ENCODE results near the gene HDAC4.

The HDAC4 gene

GRCh38 chr2:239075918-239076758 is 324.7 kb downstream of the HDAC4 start:
- Histone ChIP-seq H3K4me1 (ENCODE audit: control insufficient read depth, insufficient read depth, low read length) (no peaks in the 10 kb centered on the region), H3K4me3 (ENCODE audit: low read depth, low read length) (no peak overlapping the region), H3K27ac (ENCODE audit: extremely low read depth, low read depth, low read length) (no peak overlapping the region), H3K9me3 (ENCODE audit: control insufficient read depth, insufficient read depth, low read depth, low read length) (no peaks in the 10 kb centered on the region), H3K36me3 (ENCODE audit: control insufficient read depth in 2 of 2, insufficient read depth in 1 of 2, low read length in 2 of 2) (peaks cover 0 to 12% of the 10 kb centered on the region in 2 experiments; a peak in 1 of 3 replicates)
- ChIA-PET CTCF (no interaction called here), POLR2A (no interaction called here)
- no peak for TF ChIP-seq ZNF223 (tag by site-specific recombination; IDR thresholded peaks at IDR 0.05)
- no peak for TF ChIP-seq ZNF174 (tag by site-specific recombination; IDR thresholded peaks at IDR 0.05)

- no peak overlapping the region for H3K27ac ChIP-seq (ENCODE audit: extremely low read depth, low read depth, low read length)
- ChIA-PET POLR2A (no interaction called here), CTCF (no interaction called here)
Observed at GRCh38 chr2:239073745-239074530, 326.9 kb downstream of the HDAC4 start.

GRCh38 chr2:239073270-239073669 is 327.6 kb downstream of the HDAC4 start:
- Histone ChIP-seq H3K27ac (ENCODE audit: extremely low read depth, low read depth, low read length) (no peak overlapping the region), H3K9me3 (ENCODE audit: control insufficient read depth, insufficient read depth, low read depth, low read length) (no peaks in the 10 kb centered on the region), H3K36me3 (ENCODE audit: control insufficient read depth in 2 of 2, insufficient read depth in 1 of 2, low read length in 2 of 2) (peaks cover 0 to 7% of the 10 kb centered on the region in 2 experiments; a peak in 1 of 3 replicates), H3K4me3 (ENCODE audit: low read depth, low read length) (no peak overlapping the region), H3K4me1 (ENCODE audit: control insufficient read depth, insufficient read depth, low read length) (no peaks in the 10 kb centered on the region)
- POLR2A ChIA-PET, result no interaction called here
- CTCF ChIA-PET, result no interaction called here
- no peak for TF ChIP-seq ZXDB (tag by site-specific recombination; IDR thresholded peaks at IDR 0.05)
- TF ChIP-seq HIC1 (tag by site-specific recombination; IDR thresholded peaks at IDR 0.05), result no peak
- no peak for TF ChIP-seq ZNF280C (tag by site-specific recombination; IDR thresholded peaks at IDR 0.05)
- TF ChIP-seq YY1 (tag by site-specific recombination; IDR thresholded peaks at IDR 0.05), result no peak
- TF ChIP-seq ZNF521 (tag by site-specific recombination; IDR thresholded peaks at IDR 0.05), result no peak
- no peak for TF ChIP-seq GLIS1 (tag by site-specific recombination; IDR thresholded peaks at IDR 0.05)
- no peak for TF ChIP-seq ZNF157 (tag by site-specific recombination; IDR thresholded peaks at IDR 0.05)
- no peak for TF ChIP-seq ZBTB21 (tag by site-specific recombination; IDR thresholded peaks at IDR 0.05)
- TF ChIP-seq ZNF530 (tag by site-specific recombination; IDR thresholded peaks at IDR 0.05; ENCODE audit: low read depth), result no peak
- TF ChIP-seq ZNF843 (tag by site-specific recombination; IDR thresholded peaks at IDR 0.05), result no peak
- TF ChIP-seq SP3 (tag by site-specific recombination; IDR thresholded peaks at IDR 0.05), result no peak

More at GRCh38 chr2:239073745-239074530, 326.9 kb downstream of the HDAC4 start:
- H3K4me1 ChIP-seq (ENCODE audit: control insufficient read depth, insufficient read depth, low read length), result no peaks in the 10 kb centered on the region
- H3K9me3 ChIP-seq (ENCODE audit: control insufficient read depth, insufficient read depth, low read depth, low read length), result no peaks in the 10 kb centered on the region
- peaks cover 0 to 7% of the 10 kb centered on the region in 2 experiments; a peak in 1 of 3 replicates for H3K36me3 ChIP-seq (ENCODE audit: control insufficient read depth in 2 of 2, insufficient read depth in 1 of 2, low read length in 2 of 2)
- H3K4me3 ChIP-seq (ENCODE audit: low read depth, low read length), result no peak overlapping the region
- TF ChIP-seq SCRT1 (tag by site-specific recombination; IDR thresholded peaks at IDR 0.05; ENCODE audit: borderline replicate concordance), result no peak
- TF ChIP-seq EGR2 (tag by site-specific recombination; IDR thresholded peaks at IDR 0.05; ENCODE audit: low read depth), result no peak
- no peak for TF ChIP-seq ZNF791 (tag by site-specific recombination; IDR thresholded peaks at IDR 0.05)
- TF ChIP-seq ZNF585B (tag by site-specific recombination; IDR thresholded peaks at IDR 0.05), result no peak
